IPS DF 4.7 (cell line): ENCODE results near the gene SLN.
"Not testable (repeated sequence)": the region's sequence is repeated elsewhere in the genome, so short reads cannot be mapped to it uniquely, and the experiment has no call there.

Source experiments
- DNase-seq: peaks from one replicate; pipeline ENCODE4 v3.0.0-alpha.2; 2013; ENCODE audit warnings: low spot score; ENCODE audit errors: extremely low read depth

SLN gene

GRCh38 chr11:107711861-107712755 lies at the start of gene SLN:
TSS of gene SLN (minus strand) at chr11:107712056.
- DNase-seq, result no peak

DNA sequence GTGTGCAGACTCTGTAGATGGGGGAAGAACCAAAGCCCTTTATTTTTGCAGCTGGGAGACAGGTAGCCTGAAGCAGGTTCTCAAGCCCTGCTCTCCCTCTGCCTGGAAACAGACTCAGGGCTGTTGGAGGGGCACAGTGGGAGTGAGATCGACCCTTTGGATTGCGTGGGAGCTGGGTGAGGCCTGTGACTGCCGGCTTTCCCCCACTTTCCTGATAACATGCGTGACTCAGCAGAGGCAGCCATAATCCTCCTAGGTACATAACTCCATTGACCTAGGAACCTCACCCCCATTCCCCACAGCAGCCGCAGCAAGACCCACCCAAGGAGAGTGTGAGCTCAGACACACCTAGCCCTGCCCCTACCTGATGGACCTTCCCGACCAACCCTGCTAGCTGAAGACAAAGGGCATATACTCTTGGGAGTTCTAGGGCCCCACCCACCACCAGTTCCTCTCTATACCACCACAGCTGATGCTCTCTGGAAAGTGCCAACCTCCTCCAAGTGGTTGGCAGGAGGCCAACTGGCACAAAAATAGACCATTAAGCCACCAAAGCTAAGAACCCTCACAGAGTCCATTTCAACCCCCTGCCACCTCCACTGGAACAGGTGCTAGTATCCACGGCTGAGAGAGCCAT lies 47.0 kb upstream of the SLN start:
- not testable (repeated sequence) for DNase-seq

DNA sequence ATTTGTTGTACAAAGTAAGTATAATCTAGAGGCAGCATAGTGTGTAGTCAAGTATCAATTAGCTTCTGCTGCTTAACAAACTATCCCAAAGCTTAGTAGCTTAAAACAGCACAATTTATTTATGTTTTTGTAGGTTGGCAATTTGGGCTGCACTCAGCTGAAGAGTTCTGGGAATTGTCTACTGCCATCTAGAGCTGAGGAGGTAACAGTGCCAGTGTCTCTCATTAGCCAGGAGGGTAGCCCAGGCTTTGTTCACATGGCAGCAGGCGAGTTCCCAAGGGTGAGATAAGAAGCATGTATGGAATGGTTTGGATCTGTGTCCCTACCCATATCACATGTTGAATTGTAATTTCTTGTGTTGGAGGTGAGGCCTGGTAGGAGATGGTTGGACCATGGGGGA lies 45.8 kb upstream of the SLN start:
- DNase-seq, result no peak

DNA sequence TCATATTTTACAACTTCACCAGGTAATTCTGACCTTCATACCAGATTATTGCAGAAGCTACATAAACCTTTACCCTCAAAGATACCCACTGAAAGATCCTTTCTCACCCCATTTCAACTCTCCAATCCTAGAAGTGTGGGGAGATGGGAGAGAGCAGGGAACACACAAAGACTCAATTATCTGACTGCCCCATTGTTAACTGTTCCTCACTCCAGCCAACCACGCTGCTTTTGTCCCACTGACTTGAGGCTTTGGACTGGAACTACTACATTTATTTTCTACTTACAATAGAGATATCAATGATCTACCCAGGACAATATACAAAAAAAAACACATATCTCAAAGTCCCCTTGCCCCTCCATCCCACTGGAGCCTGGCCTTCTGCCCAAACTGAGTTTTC lies 44.7 kb upstream of the SLN start:
- DNase-seq, result no peak

DNA sequence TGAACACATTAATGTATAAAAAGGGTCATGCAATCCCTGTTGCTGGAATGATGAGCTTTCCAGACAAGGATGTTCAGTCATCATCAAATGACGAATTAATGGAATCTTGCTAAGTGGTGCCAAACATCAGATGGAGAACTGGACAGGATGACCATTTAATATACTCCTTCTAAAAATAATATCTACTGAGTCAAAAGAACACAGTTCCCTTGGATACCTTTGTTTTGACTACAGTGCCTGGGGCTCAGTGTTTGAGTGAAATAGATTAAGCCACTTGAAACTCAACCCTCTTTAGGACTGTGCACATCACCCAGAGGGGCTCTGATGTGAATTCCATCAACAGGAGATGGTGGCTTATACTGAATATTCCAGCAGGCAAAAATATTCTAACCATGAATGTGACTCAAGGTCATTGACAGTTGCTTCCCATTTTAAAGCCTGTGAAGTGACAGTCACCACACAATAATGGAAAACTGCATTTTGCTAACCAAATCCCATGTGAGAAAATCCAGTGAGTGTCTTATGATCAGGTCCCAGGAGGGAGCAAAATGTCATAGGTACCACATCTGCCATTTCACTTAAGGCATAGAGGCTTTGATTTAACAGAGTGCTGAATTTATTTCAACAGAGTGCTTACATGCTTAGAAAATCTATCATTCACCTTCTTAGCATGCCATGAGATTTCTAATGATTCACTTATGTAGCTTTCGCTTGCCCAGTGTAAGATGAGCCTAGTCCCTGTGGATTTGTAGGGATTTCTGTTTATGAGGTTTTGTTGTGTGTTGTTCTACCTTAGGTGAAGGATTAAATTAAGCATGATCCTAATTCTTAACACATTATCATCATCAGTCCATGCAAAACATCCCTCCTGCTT lies 41.3 kb upstream of the SLN start:
- DNase-seq, result no peak

- no peak for DNase-seq
These were observed 40.7 kb upstream of the SLN start for GRCh38 chr11:107752508-107752907.

DNA sequence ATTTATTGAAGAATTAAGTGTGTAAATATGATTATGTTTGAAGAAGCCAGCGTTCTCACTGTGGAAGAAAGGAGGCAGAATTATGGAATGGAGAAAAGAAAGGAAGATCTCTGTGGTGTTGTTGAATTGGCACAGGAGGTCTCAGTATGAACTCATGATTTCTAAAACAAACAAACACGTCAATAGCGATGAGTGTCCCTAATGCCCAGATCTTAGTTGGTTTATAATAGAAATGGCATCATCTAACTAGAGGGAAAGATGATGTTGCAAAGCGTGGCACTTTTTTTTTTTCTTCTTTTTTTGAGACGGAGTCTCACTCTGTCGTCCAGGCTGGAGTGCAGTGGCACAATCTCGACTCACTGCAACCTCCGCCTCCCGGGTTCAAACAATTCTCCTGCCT lies 39.2 kb upstream of the SLN start:
- DNase-seq, result no peak

GRCh38 chr11:107750313-107750712 lies 38.5 kb upstream of the SLN start:
- DNase-seq, result no peak

DNA sequence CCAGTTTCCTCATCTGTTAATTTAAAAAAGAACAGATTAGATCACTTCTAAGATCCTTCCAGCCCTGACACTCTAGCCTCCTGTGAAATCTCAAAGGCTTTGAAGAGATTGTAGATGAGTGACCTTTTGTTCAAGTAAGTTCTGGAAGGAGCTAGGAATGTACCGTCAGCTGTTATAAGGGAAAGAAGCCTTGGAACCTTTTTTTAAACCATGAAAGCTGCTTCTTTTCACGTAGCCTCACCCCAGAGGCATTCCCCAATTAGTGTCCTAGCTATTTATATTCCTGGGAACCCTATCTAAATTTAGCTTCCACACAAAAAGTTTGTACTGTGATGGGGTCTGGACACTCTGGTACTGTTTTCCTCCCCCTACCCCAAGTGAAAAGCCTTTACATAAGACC lies 35.8 kb upstream of the SLN start:
- no peak for DNase-seq

DNA sequence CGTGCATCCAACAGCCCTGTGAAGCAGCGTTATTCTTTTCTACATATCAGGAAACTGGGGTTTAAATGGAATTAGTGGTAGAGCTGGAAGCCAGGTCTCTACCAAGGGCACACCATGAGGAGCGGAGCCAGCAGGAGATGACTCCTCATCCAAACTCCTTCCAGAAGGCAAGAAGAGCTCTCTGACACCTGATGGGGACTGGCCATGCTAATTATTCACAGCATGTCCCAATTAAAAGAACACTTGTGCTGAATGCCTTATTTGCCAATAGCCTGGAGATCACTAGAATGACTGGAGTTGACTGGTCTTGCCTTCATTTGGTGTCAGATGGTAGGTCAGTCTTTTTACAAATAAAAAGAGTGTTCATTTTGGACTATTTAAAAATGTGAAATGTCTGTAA lies 32.9 kb upstream of the SLN start:
- DNase-seq, result no peak

DNA sequence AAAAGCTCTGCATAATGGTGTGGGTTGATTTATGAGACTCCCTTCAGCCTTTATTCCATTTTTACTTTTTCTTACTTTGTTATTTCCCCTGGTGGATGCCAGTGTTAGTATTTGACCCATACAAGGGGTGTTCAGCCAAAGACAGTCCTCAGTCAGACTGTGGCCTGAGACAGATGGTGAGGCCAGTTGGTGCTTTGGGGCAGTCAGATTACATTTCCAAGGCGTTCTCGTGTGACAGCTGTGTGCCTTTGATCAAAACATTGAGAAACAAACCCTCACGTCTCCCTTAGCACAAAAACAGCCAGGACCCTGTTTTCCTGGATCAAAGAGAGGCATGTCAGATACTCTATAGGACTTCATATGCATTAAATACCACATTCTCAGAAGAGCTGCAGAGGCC lies 31.3 kb upstream of the SLN start:
- DNase-seq, result no peak

DNA sequence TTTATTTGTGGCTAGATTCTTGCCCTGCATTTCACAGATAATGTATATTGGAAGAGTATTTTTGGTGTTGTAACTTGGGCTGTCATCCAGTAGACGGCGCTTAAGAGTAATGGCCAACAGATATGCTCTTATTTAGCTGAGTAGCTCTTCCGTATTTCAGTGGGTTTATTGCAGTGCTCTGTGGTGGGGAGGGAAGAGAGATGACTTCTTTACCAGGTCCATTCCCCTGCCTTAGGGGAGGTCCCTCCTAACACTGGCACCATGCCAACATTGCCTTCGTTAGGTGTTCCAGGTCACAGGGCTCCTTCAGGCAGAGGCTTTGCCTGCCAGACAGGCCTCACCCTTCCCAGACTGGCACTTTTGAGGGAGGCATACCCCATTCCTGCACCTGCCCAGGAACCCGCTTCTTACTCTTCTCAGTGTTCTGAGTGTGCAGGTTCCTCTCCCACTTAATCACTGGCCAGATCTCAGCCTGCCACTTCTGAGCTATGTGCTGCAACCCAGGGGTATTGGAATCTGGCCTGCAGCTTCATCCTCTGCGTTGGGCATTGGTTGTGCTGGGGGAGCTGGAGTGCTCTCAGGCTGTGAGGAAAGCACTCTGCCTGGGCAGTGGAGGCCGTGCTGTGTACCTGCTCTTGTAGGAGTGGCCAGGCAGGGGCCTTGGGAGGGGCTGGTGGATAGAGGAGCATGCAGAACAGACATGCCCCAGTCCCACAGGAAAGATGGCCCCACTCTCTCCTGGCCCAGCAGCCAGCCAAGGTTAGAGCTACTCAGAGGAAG lies 29.4 kb upstream of the SLN start:
- no peak for DNase-seq

- no peak for DNase-seq
These were observed 28.4 kb upstream of the SLN start for GRCh38 chr11:107740271-107740670.

DNA sequence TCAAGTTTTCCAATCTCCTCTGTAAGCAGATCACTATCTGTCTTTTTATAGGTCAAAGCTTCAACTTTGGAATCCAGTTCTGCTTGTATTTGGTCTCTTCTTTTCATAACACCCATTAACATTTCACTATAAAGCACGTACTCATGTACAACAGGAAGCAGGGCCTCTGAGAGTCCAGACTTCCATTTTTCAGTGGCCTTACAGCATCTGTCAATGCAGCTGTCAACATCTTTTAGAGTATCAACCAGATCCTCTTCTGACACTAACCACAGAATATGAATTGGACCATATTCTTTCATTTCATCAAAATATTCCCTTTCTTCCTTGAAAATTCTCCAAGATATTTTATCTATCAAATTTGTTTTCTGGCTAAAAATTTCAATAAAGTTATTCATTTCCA lies 24.7 kb upstream of the SLN start:
- no peak for DNase-seq

GRCh38 chr11:107733518-107733917 lies 21.7 kb upstream of the SLN start:
- DNase-seq, result no peak

DNA sequence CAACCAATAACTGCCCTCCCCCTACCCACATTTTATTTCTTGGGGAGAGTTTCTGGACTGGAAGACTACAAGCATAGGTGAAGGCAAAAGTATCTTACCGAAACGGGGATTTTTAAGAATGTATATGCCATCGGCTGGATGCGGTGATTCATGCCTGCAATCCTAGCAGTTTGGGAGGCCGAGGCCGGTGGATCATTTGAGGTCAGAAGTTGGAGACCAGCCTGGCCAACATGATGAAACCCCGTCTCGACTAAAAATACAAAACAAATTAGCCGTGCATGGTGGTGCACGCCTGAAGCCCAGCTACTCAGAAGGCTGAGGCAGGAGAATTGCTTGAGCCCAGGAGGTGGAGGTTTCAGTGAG lies 20.8 kb upstream of the SLN start:
- no peak for DNase-seq

GRCh38 chr11:107731941-107732688 lies 20.3 kb upstream of the SLN start:
- no peak for DNase-seq

DNA sequence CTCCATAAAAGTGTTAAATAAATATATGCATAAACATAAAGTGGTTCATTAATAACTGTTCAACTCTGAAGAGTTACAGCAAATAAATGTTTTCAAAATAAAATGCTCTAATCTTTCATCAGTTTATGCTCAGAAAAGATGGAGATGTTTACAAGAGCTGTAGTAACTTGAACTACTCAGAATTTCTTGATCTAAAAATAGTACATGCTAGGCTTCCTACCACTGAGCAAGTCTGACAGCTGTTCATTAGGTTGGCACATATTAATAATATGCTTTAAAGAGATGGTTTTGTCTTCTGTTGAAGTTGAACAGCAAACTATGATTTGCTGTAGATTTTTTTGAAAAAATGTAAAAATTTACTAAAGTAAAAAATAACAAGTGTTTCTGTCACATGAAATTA lies 10.8 kb upstream of the SLN start:
- DNase-seq, result no peak

- DNase-seq, result no peak
These were observed 9.4 kb upstream of the SLN start for GRCh38 chr11:107721207-107721606.

GRCh38 chr11:107720303-107720774 lies 8.5 kb upstream of the SLN start:
- DNase-seq, result no peak
